Liver (tissue), 9 donors: ENCODE measurements around the gene POLDIP2. TPM values are rescaled to one million over a fixed set of nuclear protein-coding genes. Genes with fewer than 3 reads are reported as not detected.

Source experiments
- DNase-seq: peaks from one replicate; pipeline ENCODE4 v3.0.0-alpha.2; 2017; ENCODE audit warnings: low spot score
- H3K27ac ChIP-seq, 2 donors: one replicate each; pipeline ENCODE4 v1.7.0; 2013; ENCODE audit warnings: inconsistent platforms in 2 of 2, low read length in 2 of 2, control low read depth in 1 of 2, low read depth in 1 of 2, mild to moderate bottlenecking in 1 of 2
- H3K27me3 ChIP-seq, 4 donors: one replicate each; pipeline versions ENCODE4 v1.6.1 to v1.7.0; 2013; ENCODE audit warnings: low read length in 3 of 4, inconsistent platforms in 1 of 4, mild to moderate bottlenecking in 1 of 4, moderate library complexity in 1 of 4; ENCODE audit not compliant: control insufficient read depth in 4 of 4, insufficient read depth in 4 of 4
- H3K36me3 ChIP-seq, 4 donors: one replicate each; pipeline versions ENCODE4 v1.6.1 to v1.7.0; 2013; ENCODE audit warnings: low read length in 3 of 4, mild to moderate bottlenecking in 3 of 4, low read depth in 1 of 4, moderate library complexity in 1 of 4; ENCODE audit not compliant: control insufficient read depth in 4 of 4, insufficient read depth in 3 of 4
- H3K4me1 ChIP-seq, 4 donors: one replicate each; pipeline versions ENCODE4 v1.6.1 to v1.7.0; 2013; ENCODE audit warnings: low read length in 3 of 4, mild to moderate bottlenecking in 3 of 4, moderate library complexity in 1 of 4; ENCODE audit not compliant: control insufficient read depth in 4 of 4, insufficient read depth in 4 of 4
- H3K4me3 ChIP-seq, 3 donors: one replicate each; pipeline versions ENCODE4 v1.6.1 to v1.7.0; 2013; ENCODE audit warnings: low read length in 3 of 3, control low read depth in 1 of 3, low read depth in 1 of 3, mild to moderate bottlenecking in 1 of 3
- H3K9ac ChIP-seq, 2 donors: one replicate each; pipeline ENCODE4 v1.7.0; 2013; ENCODE audit warnings: low read length in 2 of 2, mild to moderate bottlenecking in 2 of 2, moderate library complexity in 2 of 2, control low read depth in 1 of 2, low read depth in 1 of 2
- H3K9me3 ChIP-seq, 4 donors: one replicate each; pipeline versions ENCODE4 v1.6.1 to v1.7.0; 2013; ENCODE audit warnings: low read length in 3 of 4; ENCODE audit not compliant: control insufficient read depth in 4 of 4
- EGR1 ChIP-seq, 2 donors: IDR thresholded peaks; 2 replicates each; pipeline ENCODE4 v1.6.1; 2016 to 2018; ENCODE audit warnings: antibody characterized with exemption in 2 of 2, low read depth in 2 of 2
- FOXA1 ChIP-seq: IDR thresholded peaks from 2 replicates; pipeline ENCODE4 v1.6.1; 2016; ENCODE audit warnings: antibody characterized with exemption
- FOXA2 ChIP-seq: IDR thresholded peaks from 2 replicates; pipeline ENCODE4 v1.6.1; 2016; ENCODE audit warnings: antibody characterized with exemption
- GABPA ChIP-seq, 2 donors: IDR thresholded peaks in 1 of 2; conservative IDR thresholded peaks in 1 of 2; 2 replicates each; pipeline ENCODE4 v1.6.1; 2016; ENCODE audit warnings: antibody characterized with exemption in 2 of 2, mild to moderate bottlenecking in 1 of 2, moderate library complexity in 1 of 2
- HNF4A ChIP-seq, 2 donors: conservative IDR thresholded peaks; 2 replicates each; pipeline ENCODE4 v1.6.1; 2016; ENCODE audit warnings: antibody characterized with exemption in 2 of 2, mild to moderate bottlenecking in 2 of 2
- HNF4G ChIP-seq: IDR thresholded peaks from 2 replicates; pipeline ENCODE4 v1.6.1; 2016; ENCODE audit warnings: antibody characterized with exemption
- JUND ChIP-seq, 2 donors: IDR thresholded peaks; 2 replicates each; pipeline ENCODE4 v1.6.1; 2016; ENCODE audit warnings: antibody characterized with exemption in 2 of 2
- NR2F2 ChIP-seq: IDR thresholded peaks from 2 replicates; pipeline ENCODE4 v1.6.1; 2016; ENCODE audit warnings: antibody characterized with exemption
- RAD21 ChIP-seq, 2 donors: IDR thresholded peaks; 2 replicates each; pipeline ENCODE4 v1.6.1; 2016; ENCODE audit warnings: antibody characterized with exemption in 2 of 2, mild to moderate bottlenecking in 2 of 2
- RXRA ChIP-seq, 2 donors: IDR thresholded peaks; 2 replicates each; pipeline ENCODE4 v1.6.1; 2017 to 2018; ENCODE audit warnings: antibody characterized with exemption in 2 of 2, mild to moderate bottlenecking in 1 of 2
- SP1 ChIP-seq: IDR thresholded peaks from 2 replicates; pipeline ENCODE4 v1.6.1; 2018; ENCODE audit warnings: antibody characterized with exemption, mild to moderate bottlenecking
- TAF1 ChIP-seq: conservative IDR thresholded peaks from 2 replicates; pipeline ENCODE4 v1.6.1; 2016; ENCODE audit warnings: antibody characterized with exemption, mild to moderate bottlenecking
- YY1 ChIP-seq: IDR thresholded peaks from 2 replicates; pipeline ENCODE4 v1.6.1; 2016; ENCODE audit warnings: antibody characterized with exemption, mild to moderate bottlenecking
- WGBS: extraction: QIAGEN DNeasy Blood & Tissue Kit; methylation state at CpG from one replicate; pipeline ENCODE4 v1.1.7; 2013; 5-methylcytosine and 5-hydroxymethylcytosine counted together
- polyA plus RNA-seq, 2 donors: library from polyadenylated mRNA; stranded (reverse) in 1 of 2; unstranded in 1 of 2; fragments of 200-250 nt in 1 of 2; fragments of >200 nt in 1 of 2; fragmentation: Nextera tagmentation in 1 of 2; extraction: Ambion mirVana in 1 of 2; gene quantifications; one replicate each; pipeline versions ENCODE4 v1.2.1 to v1.2.3, GENCODE V29; 2013 to 2015
- total RNA-seq, 2 donors: library from RNA; depleted of rRNA; stranded (reverse); fragments of >200 nt; gene quantifications; one replicate each; pipeline ENCODE4 v1.2.3, GENCODE V29; 2014
- TF ChIP-seq, protein P1 (sequence below): fragments of 150-350 bp; IDR thresholded peaks from 2 replicates; pipeline ENCODE4 v1.5.1; 2017; ENCODE audit warnings: improper control_type of control experiment, low read depth, low read length; ENCODE audit not compliant: missing input control
- TF ChIP-seq, protein P2 (sequence below): IDR thresholded peaks from 2 replicates; pipeline ENCODE4 v1.6.1; 2016; ENCODE audit warnings: antibody characterized with exemption, mild to moderate bottlenecking
- TF ChIP-seq, protein P3 (sequence below): IDR thresholded peaks from 2 replicates; pipeline ENCODE4 v1.6.1; 2016; ENCODE audit warnings: antibody characterized with exemption
- TF ChIP-seq, protein P4 (sequence below): IDR thresholded peaks from 2 replicates; pipeline ENCODE4 v1.6.1; 2016; ENCODE audit warnings: antibody characterized with exemption
- TF ChIP-seq, protein P5 (sequence below): IDR thresholded peaks from 2 replicates; pipeline ENCODE4 v1.6.1; 2016; ENCODE audit warnings: antibody characterized with exemption
- donor health status: healthy.
- donor health status: healthy.
- donor health status: healthy.
- donor health status: healthy.
- donor health status: healthy.

POLDIP2 gene
- total and polyA plus RNA-seq, 4 donors = 65.5 to 150 (median 104) TPM

DNA sequence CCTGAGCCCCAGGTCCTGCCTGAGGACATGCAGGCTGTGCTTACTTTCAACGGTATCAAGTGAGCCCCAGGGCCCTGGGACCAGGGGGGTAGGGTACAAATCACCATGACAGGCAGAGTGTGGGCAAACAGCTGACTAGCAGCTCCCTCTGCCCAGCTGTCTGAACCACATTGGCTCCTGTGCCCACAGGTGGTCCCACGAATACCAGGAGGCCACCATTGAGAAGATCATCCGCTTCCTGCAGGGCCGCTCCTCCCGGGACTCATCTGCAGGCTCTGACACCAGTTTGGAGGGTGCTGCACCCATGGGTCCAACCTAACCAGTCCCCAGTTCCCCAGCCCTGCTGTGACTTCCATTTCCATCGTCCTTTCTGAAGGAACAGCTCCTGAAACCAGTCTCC, 38.6 kb upstream of the POLDIP2 start:
- H3K9me3 ChIP-seq = no peaks in the 10 kb centered on the region
- 90% methylated on average over 6 of the region's 6 CpGs for WGBS
- H3K9ac ChIP-seq = no peak overlapping the region
- no peaks in the 10 kb centered on the region for H3K27me3 ChIP-seq
- peaks cover 9 to 31% (median 25%) of the 10 kb centered on the region in 4 donors for H3K4me1 ChIP-seq
- H3K4me3 ChIP-seq = no peak overlapping the region
- TF ChIP-seq SP1 = no peak
- TF ChIP-seq NR2F2 = no peak
- TF ChIP-seq HNF4G = no peak
- TF ChIP-seq, protein P1, sequence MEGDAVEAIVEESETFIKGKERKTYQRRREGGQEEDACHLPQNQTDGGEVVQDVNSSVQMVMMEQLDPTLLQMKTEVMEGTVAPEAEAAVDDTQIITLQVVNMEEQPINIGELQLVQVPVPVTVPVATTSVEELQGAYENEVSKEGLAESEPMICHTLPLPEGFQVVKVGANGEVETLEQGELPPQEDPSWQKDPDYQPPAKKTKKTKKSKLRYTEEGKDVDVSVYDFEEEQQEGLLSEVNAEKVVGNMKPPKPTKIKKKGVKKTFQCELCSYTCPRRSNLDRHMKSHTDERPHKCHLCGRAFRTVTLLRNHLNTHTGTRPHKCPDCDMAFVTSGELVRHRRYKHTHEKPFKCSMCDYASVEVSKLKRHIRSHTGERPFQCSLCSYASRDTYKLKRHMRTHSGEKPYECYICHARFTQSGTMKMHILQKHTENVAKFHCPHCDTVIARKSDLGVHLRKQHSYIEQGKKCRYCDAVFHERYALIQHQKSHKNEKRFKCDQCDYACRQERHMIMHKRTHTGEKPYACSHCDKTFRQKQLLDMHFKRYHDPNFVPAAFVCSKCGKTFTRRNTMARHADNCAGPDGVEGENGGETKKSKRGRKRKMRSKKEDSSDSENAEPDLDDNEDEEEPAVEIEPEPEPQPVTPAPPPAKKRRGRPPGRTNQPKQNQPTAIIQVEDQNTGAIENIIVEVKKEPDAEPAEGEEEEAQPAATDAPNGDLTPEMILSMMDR = no peak
- TF ChIP-seq, protein P2, sequence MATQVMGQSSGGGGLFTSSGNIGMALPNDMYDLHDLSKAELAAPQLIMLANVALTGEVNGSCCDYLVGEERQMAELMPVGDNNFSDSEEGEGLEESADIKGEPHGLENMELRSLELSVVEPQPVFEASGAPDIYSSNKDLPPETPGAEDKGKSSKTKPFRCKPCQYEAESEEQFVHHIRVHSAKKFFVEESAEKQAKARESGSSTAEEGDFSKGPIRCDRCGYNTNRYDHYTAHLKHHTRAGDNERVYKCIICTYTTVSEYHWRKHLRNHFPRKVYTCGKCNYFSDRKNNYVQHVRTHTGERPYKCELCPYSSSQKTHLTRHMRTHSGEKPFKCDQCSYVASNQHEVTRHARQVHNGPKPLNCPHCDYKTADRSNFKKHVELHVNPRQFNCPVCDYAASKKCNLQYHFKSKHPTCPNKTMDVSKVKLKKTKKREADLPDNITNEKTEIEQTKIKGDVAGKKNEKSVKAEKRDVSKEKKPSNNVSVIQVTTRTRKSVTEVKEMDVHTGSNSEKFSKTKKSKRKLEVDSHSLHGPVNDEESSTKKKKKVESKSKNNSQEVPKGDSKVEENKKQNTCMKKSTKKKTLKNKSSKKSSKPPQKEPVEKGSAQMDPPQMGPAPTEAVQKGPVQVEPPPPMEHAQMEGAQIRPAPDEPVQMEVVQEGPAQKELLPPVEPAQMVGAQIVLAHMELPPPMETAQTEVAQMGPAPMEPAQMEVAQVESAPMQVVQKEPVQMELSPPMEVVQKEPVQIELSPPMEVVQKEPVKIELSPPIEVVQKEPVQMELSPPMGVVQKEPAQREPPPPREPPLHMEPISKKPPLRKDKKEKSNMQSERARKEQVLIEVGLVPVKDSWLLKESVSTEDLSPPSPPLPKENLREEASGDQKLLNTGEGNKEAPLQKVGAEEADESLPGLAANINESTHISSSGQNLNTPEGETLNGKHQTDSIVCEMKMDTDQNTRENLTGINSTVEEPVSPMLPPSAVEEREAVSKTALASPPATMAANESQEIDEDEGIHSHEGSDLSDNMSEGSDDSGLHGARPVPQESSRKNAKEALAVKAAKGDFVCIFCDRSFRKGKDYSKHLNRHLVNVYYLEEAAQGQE = no peak
- no peak for TF ChIP-seq TAF1
- H3K27ac ChIP-seq = no peak overlapping the region
- no peak for DNase-seq
- H3K36me3 ChIP-seq = peaks cover 5 to 28% (median 16%) of the 10 kb centered on the region in 4 donors

DNA sequence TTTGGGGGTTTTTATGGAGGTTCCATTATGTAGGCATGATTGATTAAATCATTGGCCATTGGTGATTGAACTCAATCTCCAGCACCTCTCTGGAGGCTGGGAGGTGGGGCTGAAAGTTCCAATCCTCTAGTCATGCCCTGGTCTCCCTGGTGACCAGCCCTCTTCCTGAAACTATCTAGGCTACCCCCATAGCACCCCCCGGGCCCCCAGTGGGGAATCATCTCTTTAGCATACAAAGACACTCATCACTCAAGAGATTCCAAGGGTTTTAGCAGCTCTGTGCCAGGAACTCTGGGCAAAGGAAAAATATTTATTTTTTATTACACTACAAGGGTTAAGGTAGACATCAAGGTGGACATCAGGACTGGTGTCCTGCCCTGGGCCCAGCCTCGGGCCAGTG, 38.1 kb upstream of the POLDIP2 start:
- Histone ChIP-seq H3K27me3 (no peaks in the 10 kb centered on the region), H3K36me3 (peaks cover 5 to 28% (median 17%) of the 10 kb centered on the region in 4 donors), H3K27ac (no peak overlapping the region), H3K9ac (no peak overlapping the region), H3K4me3 (no peak overlapping the region), H3K9me3 (no peaks in the 10 kb centered on the region), H3K4me1 (peaks cover 9 to 30% (median 25%) of the 10 kb centered on the region in 4 donors)
- WGBS = 49% methylated on average over 2 of the region's 2 CpGs
- TF ChIP-seq, protein P3, sequence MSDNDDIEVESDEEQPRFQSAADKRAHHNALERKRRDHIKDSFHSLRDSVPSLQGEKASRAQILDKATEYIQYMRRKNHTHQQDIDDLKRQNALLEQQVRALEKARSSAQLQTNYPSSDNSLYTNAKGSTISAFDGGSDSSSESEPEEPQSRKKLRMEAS = no peak
- TF ChIP-seq EGR1 (IDR thresholded peaks at IDR 0.05; ENCODE audit: low read depth in 2 of 2) (no peak), GABPA (IDR thresholded peaks at IDR 0.05 in 1 of 2, conservative IDR thresholded peaks at IDR 0.05 in 1 of 2) (no peak), RAD21 (IDR thresholded peaks at IDR 0.05) (no peak), HNF4G (no peak), YY1 (no peak), SP1 (no peak), NR2F2 (no peak), RXRA (IDR thresholded peaks at IDR 0.05) (no peak), JUND (IDR thresholded peaks at IDR 0.05) (no peak), FOXA2 (no peak), HNF4A (conservative IDR thresholded peaks at IDR 0.05) (no peak), TAF1 (no peak), FOXA1 (no peak)
- TF ChIP-seq, protein P1 = no peak
- TF ChIP-seq, protein P4, sequence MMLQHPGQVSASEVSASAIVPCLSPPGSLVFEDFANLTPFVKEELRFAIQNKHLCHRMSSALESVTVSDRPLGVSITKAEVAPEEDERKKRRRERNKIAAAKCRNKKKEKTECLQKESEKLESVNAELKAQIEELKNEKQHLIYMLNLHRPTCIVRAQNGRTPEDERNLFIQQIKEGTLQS = no peak
- TF ChIP-seq, protein P5, sequence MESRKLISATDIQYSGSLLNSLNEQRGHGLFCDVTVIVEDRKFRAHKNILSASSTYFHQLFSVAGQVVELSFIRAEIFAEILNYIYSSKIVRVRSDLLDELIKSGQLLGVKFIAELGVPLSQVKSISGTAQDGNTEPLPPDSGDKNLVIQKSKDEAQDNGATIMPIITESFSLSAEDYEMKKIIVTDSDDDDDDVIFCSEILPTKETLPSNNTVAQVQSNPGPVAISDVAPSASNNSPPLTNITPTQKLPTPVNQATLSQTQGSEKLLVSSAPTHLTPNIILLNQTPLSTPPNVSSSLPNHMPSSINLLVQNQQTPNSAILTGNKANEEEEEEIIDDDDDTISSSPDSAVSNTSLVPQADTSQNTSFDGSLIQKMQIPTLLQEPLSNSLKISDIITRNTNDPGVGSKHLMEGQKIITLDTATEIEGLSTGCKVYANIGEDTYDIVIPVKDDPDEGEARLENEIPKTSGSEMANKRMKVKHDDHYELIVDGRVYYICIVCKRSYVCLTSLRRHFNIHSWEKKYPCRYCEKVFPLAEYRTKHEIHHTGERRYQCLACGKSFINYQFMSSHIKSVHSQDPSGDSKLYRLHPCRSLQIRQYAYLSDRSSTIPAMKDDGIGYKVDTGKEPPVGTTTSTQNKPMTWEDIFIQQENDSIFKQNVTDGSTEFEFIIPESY = no peak
- TF ChIP-seq, protein P2 = no peak
- no peak for DNase-seq
